IgD-negative memory B cell (primary cell): Measurements from ENCODE around the gene NXPH2. TPM values are rescaled to one million over a fixed set of nuclear protein-coding genes. Genes with fewer than 3 reads are reported as not detected.

Experiments
- H3K27ac Mint-ChIP-seq, 3 donors: one replicate each; pipeline ENCODE4 v1.8.0; 2020 to 2022; ENCODE audit warnings: mild to moderate bottlenecking in 3 of 3, mixed read lengths in 3 of 3, moderate library complexity in 1 of 3
- H3K27me3 Mint-ChIP-seq: one replicate; pipeline ENCODE4 v1.8.0; 2021; ENCODE audit warnings: mixed read lengths
- H3K36me3 Mint-ChIP-seq: one replicate; pipeline ENCODE4 v1.8.0; 2020; ENCODE audit warnings: mild to moderate bottlenecking, mixed read lengths
- H3K4me1 Mint-ChIP-seq, 3 donors: one replicate each; pipeline ENCODE4 v1.8.0; 2020 to 2022; ENCODE audit warnings: mixed read lengths in 3 of 3, mild to moderate bottlenecking in 1 of 3
- H3K4me3 Mint-ChIP-seq, 4 donors: one replicate each; pipeline ENCODE4 v1.8.0; 2020 to 2022; ENCODE audit warnings: mild to moderate bottlenecking in 4 of 4, mixed read lengths in 4 of 4, moderate library complexity in 3 of 4
- H3K9me3 Mint-ChIP-seq, 3 donors: one replicate each; pipeline ENCODE4 v1.8.0; 2020 to 2021; ENCODE audit warnings: mixed read lengths in 3 of 3, mild to moderate bottlenecking in 1 of 3
- polyA plus RNA-seq: library from polyadenylated mRNA; unstranded; fragments of 300-500 nt; fragmentation: Illumina TruSeq; gene quantifications from one replicate; pipeline ENCODE4 v1.2.3, GENCODE V29; 2021

NXPH2 gene
- polyA plus RNA-seq = not detected

- H3K4me3 Mint-ChIP-seq = peak within 1 kb of the TSS in 2 of 4 donors; percentile 22 to 25
- H3K4me1 Mint-ChIP-seq = peaks cover 5 to 8% (median 7%) of the 10 kb centered on the region in 3 donors
- peaks cover 26% of the 10 kb centered on the region for H3K27me3 Mint-ChIP-seq
- H3K36me3 Mint-ChIP-seq = no peaks in the 10 kb centered on the region
- H3K27ac Mint-ChIP-seq = no peak within 1 kb of the TSS
- peaks cover 0 to 6% (median 0%) of the 10 kb centered on the region in 3 donors for H3K9me3 Mint-ChIP-seq
Observed at GRCh38 chr2:138779781-138780445, at the start of gene NXPH2. Gene NXPH2 (minus strand): TSS chr2:138780390. CDS start chr2:138780241, 149 bp downstream.

- Mint-ChIP-seq H3K27ac (no peak overlapping the region), H3K36me3 (no peaks in the 10 kb centered on the region), H3K9me3 (no peaks in the 10 kb centered on the region), H3K27me3 (peaks cover 3% of the 10 kb centered on the region), H3K4me3 (no peak overlapping the region), H3K4me1 (no peaks in the 10 kb centered on the region)
Observed at GRCh38 chr2:138829326-138829919, 49.2 kb upstream of the NXPH2 start.

DNA sequence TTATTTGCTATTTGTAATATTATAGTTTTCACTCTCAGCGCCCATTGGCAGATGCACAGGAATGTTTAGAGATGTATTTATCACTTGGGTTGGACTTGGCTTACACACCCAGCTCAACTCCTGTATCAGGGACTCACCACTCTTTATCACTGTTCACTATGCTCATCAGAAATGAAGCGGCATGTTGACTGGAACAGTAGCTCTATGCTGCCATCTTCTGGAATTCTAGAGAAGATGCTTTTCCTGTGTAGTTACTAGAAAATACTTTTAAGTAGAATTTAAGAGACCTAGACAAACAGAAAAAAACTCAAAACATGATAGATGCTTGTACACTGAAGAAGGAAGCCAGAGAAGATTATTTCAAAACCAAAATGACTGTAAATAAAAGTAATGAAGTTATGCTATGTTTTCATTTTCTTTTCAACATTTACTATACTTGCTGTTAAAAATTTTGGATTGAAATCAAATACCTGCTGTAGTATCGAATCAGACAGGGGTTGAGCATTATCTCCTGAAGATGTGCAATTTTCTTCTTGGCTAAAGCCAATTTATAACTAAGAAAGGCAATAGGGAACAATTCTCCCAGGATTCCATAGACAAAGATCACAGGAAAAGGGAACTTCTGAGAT lies 47.4 kb upstream of the NXPH2 start:
- Mint-ChIP-seq H3K4me1 (no peaks in the 10 kb centered on the region), H3K36me3 (no peaks in the 10 kb centered on the region), H3K9me3 (no peaks in the 10 kb centered on the region), H3K4me3 (no peak overlapping the region), H3K27ac (no peak overlapping the region), H3K27me3 (peaks cover 4% of the 10 kb centered on the region)

DNA sequence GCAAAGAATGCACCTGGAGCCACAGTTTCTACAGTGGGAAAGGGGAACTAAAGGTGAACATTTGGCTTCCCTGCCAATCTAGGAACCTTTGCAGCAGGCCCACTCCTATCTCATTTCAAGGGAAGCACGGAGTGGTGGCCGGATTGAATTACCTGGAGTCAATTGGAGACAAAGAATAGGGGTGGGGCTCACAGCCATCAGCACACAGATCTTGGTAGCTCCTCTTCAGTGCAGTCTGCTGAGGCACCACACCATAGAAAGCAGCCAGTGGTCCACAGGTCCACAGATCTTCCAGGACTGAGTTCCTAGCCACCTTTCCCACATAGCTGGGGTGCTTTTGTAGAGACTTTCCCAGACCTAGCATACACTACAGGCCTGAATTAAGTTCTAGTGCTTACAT lies 43.5 kb upstream of the NXPH2 start:
- Mint-ChIP-seq H3K4me1 (no peaks in the 10 kb centered on the region), H3K27ac (no peak overlapping the region), H3K27me3 (peaks cover 4% of the 10 kb centered on the region), H3K4me3 (no peak overlapping the region), H3K9me3 (no peaks in the 10 kb centered on the region), H3K36me3 (no peaks in the 10 kb centered on the region)

DNA sequence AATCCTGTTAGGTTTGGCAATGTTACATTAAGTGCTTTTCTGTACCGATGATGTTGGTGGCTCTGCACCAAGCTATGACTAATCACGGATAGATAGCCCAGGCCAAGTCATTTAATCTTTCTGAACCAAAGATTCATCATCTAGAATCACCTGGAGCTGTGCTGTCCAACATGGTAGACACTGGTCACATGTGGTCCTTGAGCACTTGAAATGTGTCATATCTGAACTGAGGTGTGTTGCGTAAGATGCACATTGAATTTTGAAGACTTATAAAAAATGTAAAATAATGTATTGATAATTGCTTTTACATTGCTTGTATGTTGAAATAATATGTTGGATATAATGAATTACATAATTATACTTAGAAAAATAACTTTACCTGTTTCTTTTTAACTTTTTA lies 39.8 kb upstream of the NXPH2 start:
- no peak overlapping the region for H3K4me3 Mint-ChIP-seq
- no peaks in the 10 kb centered on the region for H3K4me1 Mint-ChIP-seq
- peaks cover 2% of the 10 kb centered on the region for H3K27me3 Mint-ChIP-seq
- H3K27ac Mint-ChIP-seq = no peak overlapping the region
- H3K9me3 Mint-ChIP-seq = peaks cover 0 to 1% (median 0%) of the 10 kb centered on the region in 3 donors
- no peaks in the 10 kb centered on the region for H3K36me3 Mint-ChIP-seq

- H3K9me3 Mint-ChIP-seq = peaks cover 0 to 1% (median 0%) of the 10 kb centered on the region in 3 donors
- no peak overlapping the region for H3K4me3 Mint-ChIP-seq
- H3K4me1 Mint-ChIP-seq = no peaks in the 10 kb centered on the region
- no peaks in the 10 kb centered on the region for H3K36me3 Mint-ChIP-seq
- H3K27ac Mint-ChIP-seq = no peak overlapping the region
- H3K27me3 Mint-ChIP-seq = no peaks in the 10 kb centered on the region
Observed at GRCh38 chr2:138818556-138818955, 38.4 kb upstream of the NXPH2 start.

- H3K4me1 Mint-ChIP-seq = no peaks in the 10 kb centered on the region
- H3K9me3 Mint-ChIP-seq = peaks cover 0 to 3% (median 0%) of the 10 kb centered on the region in 3 donors
- H3K27me3 Mint-ChIP-seq = peaks cover 3% of the 10 kb centered on the region
- H3K4me3 Mint-ChIP-seq = no peak overlapping the region
- no peaks in the 10 kb centered on the region for H3K36me3 Mint-ChIP-seq
- H3K27ac Mint-ChIP-seq = no peak overlapping the region
Observed at GRCh38 chr2:138814123-138814898, 34.1 kb upstream of the NXPH2 start.

DNA sequence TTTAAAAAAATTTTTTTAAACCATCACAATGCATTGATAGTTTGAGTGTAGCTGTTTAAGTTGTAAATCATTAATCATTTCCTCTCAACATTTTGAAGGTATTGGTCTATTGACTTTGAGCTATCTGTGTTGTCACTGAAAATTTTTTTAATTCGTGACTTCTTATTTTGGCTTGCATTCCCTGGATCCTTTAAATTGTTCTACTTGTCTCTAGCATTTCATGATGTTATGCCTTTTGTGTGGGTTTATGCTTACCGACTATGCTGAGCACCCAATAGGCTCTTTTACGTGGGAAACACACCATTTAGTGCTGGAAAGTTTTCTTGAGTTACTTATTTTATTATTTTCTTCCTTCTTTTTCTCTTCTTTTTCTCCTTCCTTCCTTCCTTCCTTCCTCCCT lies 31.2 kb upstream of the NXPH2 start:
- Mint-ChIP-seq H3K27ac (no peak overlapping the region), H3K9me3 (peaks cover 0 to 1% (median 0%) of the 10 kb centered on the region in 3 donors), H3K36me3 (no peaks in the 10 kb centered on the region), H3K27me3 (peaks cover 3% of the 10 kb centered on the region), H3K4me3 (no peak overlapping the region), H3K4me1 (no peaks in the 10 kb centered on the region)

- H3K36me3 Mint-ChIP-seq = no peaks in the 10 kb centered on the region
- H3K27me3 Mint-ChIP-seq = peaks cover 17% of the 10 kb centered on the region
Observed at GRCh38 chr2:138794724-138795123, 14.5 kb upstream of the NXPH2 start.

GRCh38 chr2:138787053-138787666 lies 7.0 kb upstream of the NXPH2 start:
- Mint-ChIP-seq H3K27me3 (peaks cover 2% of the 10 kb centered on the region), H3K36me3 (no peaks in the 10 kb centered on the region), H3K27ac (no peak overlapping the region), H3K4me1 (no peaks in the 10 kb centered on the region), H3K4me3 (no peak overlapping the region), H3K9me3 (no peaks in the 10 kb centered on the region)

More at GRCh38 chr2:138794724-138795123, 14.5 kb upstream of the NXPH2 start:
- no peak overlapping the region for H3K27ac Mint-ChIP-seq
- no peak overlapping the region for H3K4me3 Mint-ChIP-seq
- H3K4me1 Mint-ChIP-seq = no peaks in the 10 kb centered on the region
- H3K9me3 Mint-ChIP-seq = peaks cover 0 to 3% (median 0%) of the 10 kb centered on the region in 3 donors

GRCh38 chr2:138782383-138782782 lies 2.2 kb upstream of the NXPH2 start:
- peaks cover 5 to 8% (median 7%) of the 10 kb centered on the region in 3 donors for H3K4me1 Mint-ChIP-seq
- no peak overlapping the region for H3K27ac Mint-ChIP-seq
- no peak overlapping the region for H3K4me3 Mint-ChIP-seq
- H3K36me3 Mint-ChIP-seq = no peaks in the 10 kb centered on the region
- peaks cover 25% of the 10 kb centered on the region for H3K27me3 Mint-ChIP-seq
- H3K9me3 Mint-ChIP-seq = peaks cover 0 to 6% (median 0%) of the 10 kb centered on the region in 3 donors

DNA sequence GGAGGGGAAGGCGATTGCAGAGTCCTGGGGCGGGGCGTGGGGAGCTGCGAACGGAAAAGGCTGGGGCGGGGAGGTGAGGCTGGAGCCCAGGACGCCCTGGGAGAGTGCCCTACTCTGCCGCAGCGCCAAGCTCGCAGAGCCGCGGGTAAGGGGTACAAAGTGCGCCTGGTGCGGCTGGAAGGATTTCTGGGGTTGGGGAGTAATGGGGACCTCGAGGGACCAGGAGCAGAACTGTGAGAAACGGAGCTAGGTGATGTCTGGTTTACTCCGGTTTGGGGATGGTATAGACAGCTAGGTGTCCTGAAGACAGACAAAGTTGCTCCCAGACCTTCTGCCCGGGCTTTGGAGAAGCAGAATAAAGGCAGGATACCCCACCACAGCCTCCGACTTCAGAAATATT lies 718 bp upstream of the NXPH2 start:
- Mint-ChIP-seq H3K27me3 (peaks cover 25% of the 10 kb centered on the region), H3K4me3 (no peak overlapping the region), H3K9me3 (peaks cover 0 to 6% (median 0%) of the 10 kb centered on the region in 3 donors), H3K27ac (no peak overlapping the region), H3K36me3 (no peaks in the 10 kb centered on the region), H3K4me1 (peaks cover 5 to 8% (median 7%) of the 10 kb centered on the region in 3 donors)

- peaks cover 5 to 8% (median 7%) of the 10 kb centered on the region in 3 donors for H3K4me1 Mint-ChIP-seq
- peaks cover 0 to 6% (median 0%) of the 10 kb centered on the region in 3 donors for H3K9me3 Mint-ChIP-seq
- H3K4me3 Mint-ChIP-seq = no peak overlapping the region
- peaks cover 26% of the 10 kb centered on the region for H3K27me3 Mint-ChIP-seq
- no peak overlapping the region for H3K27ac Mint-ChIP-seq
- no peaks in the 10 kb centered on the region for H3K36me3 Mint-ChIP-seq
Observed at GRCh38 chr2:138780446-138780880, 273 bp upstream of the NXPH2 start.

DNA sequence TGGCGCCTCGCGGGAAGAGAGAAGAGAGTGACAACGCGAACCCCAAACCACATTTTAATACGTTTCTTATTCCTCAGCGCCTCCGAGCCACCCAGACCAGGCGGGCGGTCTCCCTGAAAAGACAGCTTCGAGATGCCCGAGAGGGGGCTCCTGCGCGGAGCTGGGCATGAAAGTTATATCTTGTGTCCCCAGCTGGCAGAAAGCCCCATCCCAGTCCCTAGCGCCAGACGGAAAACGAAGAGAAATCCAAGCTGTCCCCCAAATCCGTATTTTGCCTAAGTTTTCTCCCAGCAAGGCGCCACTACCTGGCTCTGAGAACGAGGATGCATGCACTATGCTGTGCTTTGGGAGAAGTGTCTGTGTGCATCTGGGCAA lies 797 bp downstream of the NXPH2 start:
- H3K4me3 Mint-ChIP-seq = peak overlapping the region in 1 of 4 donors; percentile 22
- peaks cover 0 to 6% (median 0%) of the 10 kb centered on the region in 3 donors for H3K9me3 Mint-ChIP-seq
- H3K4me1 Mint-ChIP-seq = peaks cover 5 to 8% (median 7%) of the 10 kb centered on the region in 3 donors
- peaks cover 26% of the 10 kb centered on the region for H3K27me3 Mint-ChIP-seq
- H3K36me3 Mint-ChIP-seq = no peaks in the 10 kb centered on the region
- H3K27ac Mint-ChIP-seq = no peak overlapping the region
